Mesenchymal stem cell (in vitro differentiated cells and primary cell): Measurements from ENCODE around the gene TUBD1.
"Not testable (repeated sequence)": the region's sequence is repeated elsewhere in the genome, so short reads cannot be mapped to it uniquely, and the experiment has no call there.

Experiments used
- DNase-seq: peaks from one replicate; pipeline ENCODE4 v3.0.0-alpha.2; 2013
- H2AFZ ChIP-seq: one replicate; pipeline ENCODE4 v1.6.1; 2013; ENCODE audit warnings: low read depth, mild to moderate bottlenecking, control low read depth, inconsistent platforms, low read length, moderate library complexity
- H2AK5ac ChIP-seq: 2 replicates; pipeline ENCODE4 v1.6.1; 2013; ENCODE audit warnings: low read length, moderate library complexity, mild to moderate bottlenecking, inconsistent platforms; ENCODE audit not compliant: severe bottlenecking
- H2BK120ac ChIP-seq: one replicate; pipeline ENCODE4 v1.6.1; 2013; ENCODE audit warnings: low read depth, mild to moderate bottlenecking, inconsistent platforms, low read length, moderate library complexity
- H2BK12ac ChIP-seq, 2 experiments: one replicate each; pipeline ENCODE4 v1.6.1; 2013; ENCODE audit warnings: inconsistent platforms in 2 of 2, low read length in 2 of 2, mild to moderate bottlenecking in 2 of 2, moderate library complexity in 2 of 2, control low read depth in 1 of 2
- H2BK15ac ChIP-seq: one replicate; pipeline ENCODE4 v1.6.1; 2013; ENCODE audit warnings: mild to moderate bottlenecking, low read depth, inconsistent platforms; ENCODE audit not compliant: poor library complexity, severe bottlenecking
- H2BK5ac ChIP-seq: 2 replicates; pipeline ENCODE4 v1.6.1; 2013; ENCODE audit warnings: low read depth, mild to moderate bottlenecking, low read length, control low read depth, inconsistent platforms; ENCODE audit not compliant: poor library complexity, severe bottlenecking
- H3K14ac ChIP-seq, 2 experiments: one replicate each; pipeline ENCODE4 v1.6.1; 2013; ENCODE audit warnings: inconsistent platforms in 2 of 2, low read length in 2 of 2, control low read depth in 1 of 2, mild to moderate bottlenecking in 1 of 2, moderate library complexity in 1 of 2
- H3K18ac ChIP-seq, 2 experiments: one replicate each; pipeline ENCODE4 v1.6.1; 2013; ENCODE audit warnings: inconsistent platforms in 2 of 2, low read length in 2 of 2, control low read depth in 1 of 2, low read depth in 1 of 2, mild to moderate bottlenecking in 1 of 2
- H3K23ac ChIP-seq, 2 experiments: one replicate each; pipeline ENCODE4 v1.6.1; 2013; ENCODE audit warnings: inconsistent platforms in 2 of 2, low read length in 2 of 2, mild to moderate bottlenecking in 2 of 2, moderate library complexity in 2 of 2, control low read depth in 1 of 2
- H3K27ac ChIP-seq: 2 replicates; pipeline ENCODE4 v1.5.1; 2013; ENCODE audit warnings: mild to moderate bottlenecking, moderate library complexity, low read length, control low read depth, inconsistent platforms; ENCODE audit not compliant: poor library complexity, severe bottlenecking
- H3K27me3 ChIP-seq, 2 experiments: 2 replicates each; pipeline versions ENCODE4 v1.6.1 to v1.7.0; 2013; ENCODE audit warnings: low read length in 2 of 2, mild to moderate bottlenecking in 2 of 2, moderate library complexity in 2 of 2, control low read depth in 1 of 2, inconsistent platforms in 1 of 2; ENCODE audit not compliant: control insufficient read depth in 1 of 2, insufficient read depth in 1 of 2
- H3K36me3 ChIP-seq, 2 experiments: 2 replicates each; pipeline versions ENCODE4 v1.6.1 to v1.7.0; 2013; ENCODE audit warnings: low read length in 2 of 2, control low read depth in 1 of 2, inconsistent platforms in 1 of 2, low read depth in 1 of 2, mild to moderate bottlenecking in 1 of 2; ENCODE audit not compliant: insufficient read depth in 2 of 2, control insufficient read depth in 1 of 2
- H3K4ac ChIP-seq, 2 experiments: one replicate each; pipeline ENCODE4 v1.6.1; 2013; ENCODE audit warnings: inconsistent platforms in 2 of 2, low read length in 2 of 2, mild to moderate bottlenecking in 2 of 2, moderate library complexity in 2 of 2, control low read depth in 1 of 2, low read depth in 1 of 2
- H3K4me1 ChIP-seq: 2 replicates; pipeline ENCODE4 v1.6.1; 2013; ENCODE audit warnings: low read depth, low read length, control low read depth; ENCODE audit not compliant: control insufficient read depth, insufficient read depth
- H3K4me2 ChIP-seq: 2 replicates; pipeline ENCODE4 v1.6.1; 2013; ENCODE audit warnings: low read length, mild to moderate bottlenecking, inconsistent platforms; ENCODE audit not compliant: poor library complexity, severe bottlenecking
- H3K4me3 ChIP-seq, 2 experiments: 2 replicates each; pipeline versions ENCODE4 v1.5.1 to v1.7.0; 2013; ENCODE audit warnings: low read length in 2 of 2, mild to moderate bottlenecking in 2 of 2, control low read depth in 1 of 2, low read depth in 1 of 2; ENCODE audit not compliant: insufficient read depth in 1 of 2
- H3K79me1 ChIP-seq: replicated peaks from 2 replicates; pipeline ENCODE4 v1.6.1; 2013; ENCODE audit warnings: mild to moderate bottlenecking, control low read depth, low read length, inconsistent platforms; ENCODE audit not compliant: poor library complexity, severe bottlenecking
- H3K9ac ChIP-seq: 2 replicates; pipeline ENCODE4 v1.7.0; 2013; ENCODE audit warnings: mild to moderate bottlenecking, low read length, moderate library complexity
- H3K9me3 ChIP-seq: 2 replicates; pipeline ENCODE4 v1.7.0; 2013; ENCODE audit warnings: mild to moderate bottlenecking, low read length; ENCODE audit not compliant: control insufficient read depth
- H4K8ac ChIP-seq: one replicate; pipeline ENCODE4 v1.6.1; 2013; ENCODE audit warnings: inconsistent platforms, mild to moderate bottlenecking, low read length, moderate library complexity
- H4K91ac ChIP-seq: one replicate; pipeline ENCODE4 v1.6.1; 2013; ENCODE audit warnings: mild to moderate bottlenecking, low read length, inconsistent platforms
- WGBS: methylation state at CpG from one replicate; pipeline ENCODE4 v1.1.7; 2013; ENCODE audit warnings: mixed read lengths; 5-methylcytosine and 5-hydroxymethylcytosine counted together

The TUBD1 gene

DNA sequence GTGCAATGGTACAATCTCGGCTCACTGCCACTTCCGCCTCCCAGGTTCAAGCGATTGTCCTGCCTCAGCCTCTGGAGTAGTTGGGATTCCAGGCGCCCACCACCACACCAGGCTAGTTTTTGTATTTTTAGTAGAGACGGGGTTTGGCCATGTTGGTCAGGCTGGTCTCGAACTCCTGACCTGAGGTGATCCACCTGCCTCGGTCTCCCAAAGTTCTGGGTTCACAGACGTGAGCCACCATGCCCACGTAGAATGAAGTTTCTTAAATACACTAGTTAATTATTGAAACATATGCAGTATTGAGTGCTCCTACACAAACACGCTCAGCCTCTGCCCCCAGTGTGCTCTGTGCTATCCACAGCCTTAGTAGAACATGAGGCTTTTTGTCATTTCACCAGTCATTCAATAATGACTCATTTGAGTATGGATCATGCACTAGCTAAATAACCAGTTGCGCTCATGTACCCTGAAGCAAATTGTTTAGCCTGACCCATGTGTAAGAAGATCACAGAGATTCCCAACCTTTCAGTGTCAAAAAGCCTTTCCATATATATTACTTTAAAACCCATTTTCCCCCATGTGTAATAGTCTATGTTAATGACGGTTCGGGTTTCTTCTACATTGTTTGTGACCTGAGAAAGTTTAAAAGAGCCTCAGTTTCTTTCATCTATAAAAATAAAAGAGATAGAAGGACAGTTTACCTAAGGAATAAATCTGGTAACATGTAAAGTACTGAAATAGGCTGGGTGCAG, 49.7 kb downstream of the TUBD1 start:
- Histone ChIP-seq H3K27me3 (no peaks in the 10 kb centered on the region), H2AFZ (no peak overlapping the region), H2BK15ac (no peak overlapping the region), H3K79me1 (no peaks in the 10 kb centered on the region), H3K4ac (no peak overlapping the region), H3K14ac (no peak overlapping the region), H2BK5ac (no peak overlapping the region), H2BK120ac (no peak overlapping the region), H3K4me1 (peaks cover 10% of the 10 kb centered on the region), H3K27ac (peak overlapping the region; percentile 99), H3K9ac (peak overlapping the region; percentile 99), H4K8ac (peak overlapping the region; percentile 12), H3K23ac (no peak overlapping the region), H3K36me3 (peaks cover 0 to 37% of the 10 kb centered on the region in 2 experiments), H2AK5ac (no peak overlapping the region), H2BK12ac (no peak overlapping the region), H3K4me3 (peak overlapping the region in 1 of 2 experiments; percentile 14), H4K91ac (no peak overlapping the region), H3K9me3 (no peaks in the 10 kb centered on the region), H3K18ac (peak overlapping the region; percentile 19 to 28), H3K4me2 (no peak overlapping the region)
- peak; percentile 98 for DNase-seq
- 33% methylated on average over 6 of the region's 13 CpGs for WGBS

DNA sequence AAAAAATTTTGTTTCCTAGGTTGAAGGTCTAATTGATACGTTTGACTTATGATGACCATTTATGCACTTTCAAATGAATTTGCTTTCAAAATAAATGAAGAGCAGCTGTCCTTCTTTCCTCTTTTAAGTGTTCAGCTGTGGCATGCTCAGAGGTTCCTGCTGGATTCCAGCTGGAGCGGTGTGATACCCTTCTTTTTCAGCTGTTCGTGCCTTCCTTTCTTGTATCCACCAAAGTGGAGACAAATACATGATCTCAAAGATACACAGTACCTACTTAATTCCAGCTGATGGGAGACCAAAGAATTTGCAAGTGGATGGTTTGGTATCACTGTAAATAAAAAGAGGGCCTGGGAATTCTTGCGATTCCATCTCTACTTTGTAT, 50.9 kb downstream of the TUBD1 start:
- WGBS, result 88% methylated on average over 1 of the region's 4 CpGs
- peak overlapping the region; percentile 47 for H3K4me2 ChIP-seq

DNA sequence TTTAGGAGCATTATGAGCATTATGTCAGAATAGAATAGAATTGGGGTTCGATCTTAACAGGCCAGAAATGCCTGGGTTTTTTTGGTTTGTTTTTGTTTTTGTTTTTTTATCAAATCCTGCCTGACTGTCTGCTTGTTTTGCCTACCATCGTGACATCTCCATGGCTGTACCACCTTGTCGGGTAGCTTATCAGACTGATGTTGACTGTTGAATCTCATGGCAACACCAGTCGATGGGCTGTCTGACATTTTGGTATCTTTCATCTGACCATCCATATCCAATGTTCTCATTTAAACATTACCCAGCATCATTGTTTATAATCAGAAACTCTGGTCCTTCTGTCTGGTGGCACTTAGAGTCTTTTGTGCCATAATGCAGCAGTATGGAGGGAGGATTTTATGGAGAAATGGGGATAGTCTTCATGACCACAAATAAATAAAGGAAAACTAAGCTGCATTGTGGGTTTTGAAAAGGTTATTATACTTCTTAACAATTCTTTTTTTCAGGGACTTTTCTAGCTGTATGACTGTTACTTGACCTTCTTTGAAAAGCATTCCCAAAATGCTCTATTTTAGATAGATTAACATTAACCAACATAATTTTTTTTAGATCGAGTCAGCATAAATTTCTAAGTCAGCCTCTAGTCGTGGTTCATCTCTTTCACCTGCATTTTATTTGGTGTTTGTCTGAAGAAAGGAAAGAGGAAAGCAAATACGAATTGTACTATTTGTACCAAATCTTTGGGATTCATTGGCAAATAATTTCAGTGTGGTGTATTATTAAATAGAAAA, 51.5 kb downstream of the TUBD1 start:
- H3K4ac ChIP-seq, H4K91ac ChIP-seq, H2BK12ac ChIP-seq, H3K27me3 ChIP-seq, H2AK5ac ChIP-seq, H3K79me1 ChIP-seq, H3K4me1 ChIP-seq, H2BK15ac ChIP-seq, H3K23ac ChIP-seq, H3K14ac ChIP-seq, H2AFZ ChIP-seq, H3K9me3 ChIP-seq, H2BK120ac ChIP-seq: not testable (repeated sequence)
- Histone ChIP-seq H3K4me3 (peak overlapping the region; percentile 30 to 97), H3K4me2 (peak overlapping the region; percentile 49), H3K18ac (peak overlapping the region; percentile 73 to 75), H3K27ac (peak overlapping the region; percentile 99), H4K8ac (peak overlapping the region; percentile 69), H2BK5ac (peak overlapping the region; percentile 81), H3K9ac (peak overlapping the region; percentile 99), H3K36me3 (peaks cover 0 to 37% of the 10 kb centered on the region in 2 experiments)
- 37% methylated on average over 7 of the region's 7 CpGs for WGBS
- peak; percentile 55 for DNase-seq

More for the DNA sequence above, 50.9 kb downstream of the TUBD1 start:
- peak overlapping the region; percentile 99 for H3K27ac ChIP-seq
- H2BK120ac ChIP-seq, H2AFZ ChIP-seq, DNase-seq, H4K91ac ChIP-seq, H4K8ac ChIP-seq, H3K9me3 ChIP-seq, H3K79me1 ChIP-seq, H3K14ac ChIP-seq, H2AK5ac ChIP-seq, H3K27me3 ChIP-seq, H2BK15ac ChIP-seq, H3K23ac ChIP-seq, H3K4me1 ChIP-seq, H2BK12ac ChIP-seq: not testable (repeated sequence)
- peaks cover 0 to 37% of the 10 kb centered on the region in 2 experiments for H3K36me3 ChIP-seq
- peak overlapping the region in 1 of 2 experiments; percentile 97 for H3K4me3 ChIP-seq
- H3K4ac ChIP-seq, result peak overlapping the region in 1 of 2 experiments; percentile 17
- peak overlapping the region in 1 of 2 experiments; percentile 70 for H3K18ac ChIP-seq
- H2BK5ac ChIP-seq, result peak overlapping the region; percentile 70
- peak overlapping the region; percentile 99 for H3K9ac ChIP-seq
